ENCODE measurements around the gene GJB2.
"Not testable (repeated sequence)": the region's sequence is repeated elsewhere in the genome, so short reads cannot be mapped to it uniquely, and the experiment has no call there.

GJB2 gene

GRCh38 chr13:20165417-20166257 lies 27.1 kb downstream of the GJB2 start:
- DNase-seq (ENCODE audit: insufficient read length, low spot score) (no peak), FAIRE-seq (no peak)
- no peak for TF ChIP-seq POLR2A (IDR thresholded peaks at IDR 0.05; ENCODE audit: low read depth, low read length)

GRCh38 chr13:20161951-20162300 lies 30.8 kb downstream of the GJB2 start:
- DNase-seq (ENCODE audit: insufficient read length, low spot score) (no peak), FAIRE-seq (no peak)
- no peak for TF ChIP-seq POLR2A (IDR thresholded peaks at IDR 0.05; ENCODE audit: low read depth, low read length)

- DNase-seq (ENCODE audit: insufficient read length, low spot score) (no peak), FAIRE-seq (no peak)
- no peak for TF ChIP-seq POLR2A (IDR thresholded peaks at IDR 0.05; ENCODE audit: low read depth, low read length)
These were observed 31.3 kb downstream of the GJB2 start for GRCh38 chr13:20161275-20161950.

- TF ChIP-seq POLR2A (IDR thresholded peaks at IDR 0.05; ENCODE audit: low read depth, low read length): no peak
- FAIRE-seq (no peak), DNase-seq (ENCODE audit: insufficient read length, low spot score) (no peak)
These were observed 32.1 kb downstream of the GJB2 start, which contains the start of gene GJA3 for GRCh38 chr13:20160306-20161274. Gene GJA3 (minus strand): TSS chr13:20161052. CDS start chr13:20143288, 17,764 bp downstream.

GRCh38 chr13:20159646-20160305 lies 33.0 kb downstream of the GJB2 start:
- DNase-seq (ENCODE audit: insufficient read length, low spot score) (no peak), FAIRE-seq (no peak)
- TF ChIP-seq POLR2A (IDR thresholded peaks at IDR 0.05; ENCODE audit: low read depth, low read length): no peak

GRCh38 chr13:20157151-20157796 lies 35.5 kb downstream of the GJB2 start:
- DNase-seq (ENCODE audit: insufficient read length, low spot score): no peak
- no peak for FAIRE-seq
- TF ChIP-seq POLR2A (IDR thresholded peaks at IDR 0.05; ENCODE audit: low read depth, low read length): no peak

- DNase-seq (ENCODE audit: insufficient read length, low spot score): no peak
- no peak for TF ChIP-seq POLR2A (IDR thresholded peaks at IDR 0.05; ENCODE audit: low read depth, low read length)
- FAIRE-seq: no peak
These were observed 36.0 kb downstream of the GJB2 start for GRCh38 chr13:20156702-20157101.

- not testable (repeated sequence) for FAIRE-seq; DNase-seq (ENCODE audit: insufficient read length, low spot score)
These were observed 39.4 kb downstream of the GJB2 start for GRCh38 chr13:20153290-20153689.

- no peak for FAIRE-seq
- no peak for TF ChIP-seq POLR2A (IDR thresholded peaks at IDR 0.05; ENCODE audit: low read depth, low read length)
These were observed 41.1 kb downstream of the GJB2 start for GRCh38 chr13:20151612-20152011.

GRCh38 chr13:20151016-20151415 lies 41.7 kb downstream of the GJB2 start:
- no peak for FAIRE-seq
- no peak for TF ChIP-seq POLR2A (IDR thresholded peaks at IDR 0.05; ENCODE audit: low read depth, low read length)

More at GRCh38 chr13:20151612-20152011, 41.1 kb downstream of the GJB2 start:
- DNase-seq (ENCODE audit: insufficient read length, low spot score): no peak

GRCh38 chr13:20150561-20150960 lies 42.2 kb downstream of the GJB2 start:
- DNase-seq (ENCODE audit: insufficient read length, low spot score) (no peak), FAIRE-seq (no peak)
- no peak for TF ChIP-seq POLR2A (IDR thresholded peaks at IDR 0.05; ENCODE audit: low read depth, low read length)

More at GRCh38 chr13:20151016-20151415, 41.7 kb downstream of the GJB2 start:
- no peak for DNase-seq (ENCODE audit: insufficient read length, low spot score)

GRCh38 chr13:20149762-20150161 lies 43.0 kb downstream of the GJB2 start:
- TF ChIP-seq POLR2A (IDR thresholded peaks at IDR 0.05; ENCODE audit: low read depth, low read length): no peak
- no peak for DNase-seq (ENCODE audit: insufficient read length, low spot score)
- no peak for FAIRE-seq
